GM20000 (cell line): Measurements from ENCODE around the gene VMAC.

Experiments
- DNase-seq: peaks from one replicate; pipeline ENCODE4 v3.0.0; 2012; ENCODE audit warnings: low spot score
- TF ChIP-seq, protein P1 (sequence below): IDR thresholded peaks from 2 replicates; pipeline ENCODE4 v1.5.1; 2012; ENCODE audit warnings: mild to moderate bottlenecking, control low read depth; ENCODE audit errors: extremely low read depth, missing control alignments

The VMAC gene

DNA sequence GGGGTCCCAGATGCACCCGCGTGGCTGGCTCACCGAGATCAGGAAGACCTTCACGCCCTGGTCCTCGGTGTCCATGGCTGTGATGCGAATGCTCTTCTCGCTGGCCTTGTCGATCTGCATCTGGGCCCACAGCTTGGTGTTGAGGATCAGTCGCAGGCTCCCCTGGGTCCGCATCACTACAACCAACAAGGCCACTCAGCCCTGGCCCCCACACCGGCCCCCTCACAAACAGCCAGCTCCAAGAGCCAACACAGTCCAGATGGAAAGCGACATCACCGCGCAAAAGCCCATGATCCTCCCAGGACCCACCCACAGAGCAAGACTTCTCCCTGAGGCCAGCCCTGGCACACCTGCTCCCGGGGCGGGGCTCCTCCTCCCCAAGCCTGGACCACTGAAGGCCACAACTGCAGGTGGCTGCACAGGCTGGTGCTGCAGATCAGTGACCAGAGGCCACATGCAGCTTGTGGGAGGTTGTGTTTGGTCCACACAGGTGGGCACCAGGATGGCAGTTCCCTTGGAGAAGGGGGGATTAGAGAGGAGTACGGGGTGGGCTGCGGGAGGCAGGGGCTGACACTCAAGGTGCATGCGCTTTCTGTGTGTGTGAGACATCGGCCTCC lies 13.9 kb downstream of the VMAC start:
- DNase-seq = no peak
- TF ChIP-seq, protein P1, sequence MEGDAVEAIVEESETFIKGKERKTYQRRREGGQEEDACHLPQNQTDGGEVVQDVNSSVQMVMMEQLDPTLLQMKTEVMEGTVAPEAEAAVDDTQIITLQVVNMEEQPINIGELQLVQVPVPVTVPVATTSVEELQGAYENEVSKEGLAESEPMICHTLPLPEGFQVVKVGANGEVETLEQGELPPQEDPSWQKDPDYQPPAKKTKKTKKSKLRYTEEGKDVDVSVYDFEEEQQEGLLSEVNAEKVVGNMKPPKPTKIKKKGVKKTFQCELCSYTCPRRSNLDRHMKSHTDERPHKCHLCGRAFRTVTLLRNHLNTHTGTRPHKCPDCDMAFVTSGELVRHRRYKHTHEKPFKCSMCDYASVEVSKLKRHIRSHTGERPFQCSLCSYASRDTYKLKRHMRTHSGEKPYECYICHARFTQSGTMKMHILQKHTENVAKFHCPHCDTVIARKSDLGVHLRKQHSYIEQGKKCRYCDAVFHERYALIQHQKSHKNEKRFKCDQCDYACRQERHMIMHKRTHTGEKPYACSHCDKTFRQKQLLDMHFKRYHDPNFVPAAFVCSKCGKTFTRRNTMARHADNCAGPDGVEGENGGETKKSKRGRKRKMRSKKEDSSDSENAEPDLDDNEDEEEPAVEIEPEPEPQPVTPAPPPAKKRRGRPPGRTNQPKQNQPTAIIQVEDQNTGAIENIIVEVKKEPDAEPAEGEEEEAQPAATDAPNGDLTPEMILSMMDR = no peak

DNA sequence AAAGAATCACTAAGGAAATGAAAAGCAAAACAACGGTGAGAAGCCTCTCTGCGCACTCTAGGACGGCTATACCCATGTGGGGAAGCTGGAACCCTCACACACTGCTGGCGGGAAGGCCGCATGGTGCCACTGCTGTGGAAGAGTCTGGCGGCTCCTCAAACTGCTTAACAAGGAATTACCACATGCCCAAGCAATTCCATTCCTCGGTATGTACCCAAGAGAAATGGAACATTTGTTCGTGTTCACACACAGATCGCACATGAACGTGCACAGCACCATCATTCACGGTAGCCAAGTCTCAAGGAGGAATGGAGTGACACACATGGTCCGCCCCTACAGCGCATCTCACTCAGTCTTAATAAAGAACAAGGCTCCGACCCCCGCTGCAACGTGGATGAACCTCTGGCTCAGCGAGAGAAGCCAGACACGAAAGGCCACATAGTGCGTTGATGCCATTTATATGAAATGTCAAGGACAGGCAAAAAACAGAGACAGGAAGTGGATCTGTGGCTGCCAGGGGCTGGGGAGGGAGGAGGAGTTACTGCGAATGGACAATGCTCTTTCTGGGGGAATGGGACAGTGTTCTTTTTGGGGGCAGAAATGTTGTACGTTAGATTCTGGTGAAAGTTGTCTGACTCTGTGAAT lies 17.0 kb downstream of the VMAC start:
- TF ChIP-seq, protein P1 = no peak
- DNase-seq = no peak

DNA sequence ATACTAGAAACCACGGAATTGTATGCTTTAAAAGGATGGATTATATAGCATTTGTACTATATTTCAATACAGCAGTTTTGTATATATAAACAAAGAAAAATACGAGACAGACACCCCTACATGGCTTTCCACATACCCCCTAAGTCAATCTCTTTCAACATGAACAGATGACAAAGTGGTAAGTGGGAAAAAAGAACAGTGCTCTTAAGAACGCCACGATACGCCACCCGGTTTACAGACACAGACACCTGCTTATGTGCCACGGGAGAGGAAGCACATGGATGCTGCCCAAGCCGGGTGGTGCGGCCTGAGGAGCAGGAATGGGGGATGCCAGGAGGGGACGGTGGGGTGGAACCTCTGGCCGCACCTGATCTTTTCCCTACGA lies 17.5 kb downstream of the VMAC start:
- no peak for DNase-seq
- TF ChIP-seq, protein P1 = no peak

DNA sequence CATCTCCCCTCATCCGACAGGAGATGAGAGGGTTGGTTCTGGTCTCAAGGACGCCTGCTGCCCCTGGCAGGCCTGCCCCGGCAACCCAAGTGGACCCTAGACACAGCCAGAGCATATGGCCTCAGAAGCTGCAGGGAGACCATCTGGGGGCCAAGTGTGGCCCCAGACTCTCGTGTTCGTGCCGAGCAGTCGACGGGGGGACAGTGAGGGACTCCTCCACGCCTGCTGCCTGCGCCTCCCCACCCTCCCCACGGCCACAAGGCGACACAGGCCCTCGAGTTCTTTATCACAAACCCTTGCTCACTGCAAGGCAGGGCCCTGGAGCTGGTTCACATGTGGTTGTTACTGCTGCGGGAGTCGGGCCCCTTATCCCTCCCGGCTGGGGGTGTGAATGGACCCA lies 18.7 kb downstream of the VMAC start:
- TF ChIP-seq, protein P1 = no peak
- no peak for DNase-seq

DNA sequence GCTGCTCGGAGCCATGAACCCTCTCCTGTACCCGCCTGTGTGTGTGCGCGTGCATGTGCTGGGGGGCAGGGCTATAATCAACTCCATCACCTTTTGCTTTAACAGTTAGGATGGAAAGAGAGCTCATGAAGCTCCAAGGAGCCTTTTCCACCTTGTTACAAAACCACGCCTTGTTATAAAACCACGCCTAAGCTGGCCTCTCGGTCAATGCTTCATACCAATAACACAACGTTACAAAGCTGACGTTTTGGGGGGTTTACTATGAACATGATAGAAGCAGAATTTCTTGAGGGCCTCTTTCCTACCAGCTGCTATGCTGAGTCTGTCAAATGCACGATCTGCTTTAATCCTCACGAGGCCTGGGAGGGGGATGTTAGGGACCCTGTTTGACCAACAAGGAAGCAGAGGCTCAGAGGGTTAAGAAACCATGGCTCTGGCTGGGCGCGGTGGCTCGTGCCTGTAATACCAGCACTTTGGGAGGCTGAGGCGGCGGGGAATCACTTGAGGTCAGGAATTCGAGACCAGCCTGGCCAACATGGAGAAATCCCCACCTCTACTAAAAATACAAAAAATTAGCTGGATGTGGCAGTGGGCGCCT lies 21.3 kb downstream of the VMAC start:
- DNase-seq = no peak
- TF ChIP-seq, protein P1 = no peak

DNA sequence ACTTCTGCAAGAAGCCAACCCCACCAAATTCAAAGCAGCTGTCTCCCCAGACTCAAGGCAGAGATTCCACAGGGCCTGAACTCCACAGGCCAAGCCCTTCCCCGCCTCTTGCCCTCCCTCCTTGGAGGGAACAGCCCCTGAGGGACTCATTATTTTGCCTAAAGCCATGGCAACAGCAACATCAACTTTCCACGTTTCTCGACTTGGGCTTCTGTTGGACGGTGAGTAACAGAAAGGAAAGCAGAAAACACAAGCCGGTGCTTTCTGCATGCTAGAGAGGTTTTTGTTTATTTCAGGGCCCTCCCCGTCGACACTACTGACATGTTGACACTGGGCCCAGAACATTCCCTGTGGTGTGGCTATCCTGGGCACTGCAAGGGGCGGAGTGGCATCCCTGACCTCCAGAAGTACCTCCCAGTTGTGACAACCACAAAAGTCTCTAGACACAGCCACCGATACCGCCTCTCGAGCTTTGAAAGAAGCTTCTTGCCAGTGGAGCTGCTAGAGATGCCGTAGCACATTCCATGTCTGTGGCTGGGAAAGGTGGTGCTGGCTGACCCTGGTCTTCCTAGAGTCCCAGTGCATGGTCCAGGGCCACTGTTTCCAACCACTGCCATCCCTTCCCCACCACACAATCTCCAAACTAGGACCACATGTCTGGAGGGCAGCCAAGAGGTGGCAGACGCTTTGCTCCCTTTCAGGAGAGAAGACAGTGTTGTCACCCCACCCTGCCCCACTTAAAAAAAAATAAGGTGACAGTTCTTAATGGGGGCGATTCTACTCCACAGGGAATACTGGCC lies 22.2 kb downstream of the VMAC start:
- TF ChIP-seq, protein P1 = no peak
- no peak for DNase-seq

DNA sequence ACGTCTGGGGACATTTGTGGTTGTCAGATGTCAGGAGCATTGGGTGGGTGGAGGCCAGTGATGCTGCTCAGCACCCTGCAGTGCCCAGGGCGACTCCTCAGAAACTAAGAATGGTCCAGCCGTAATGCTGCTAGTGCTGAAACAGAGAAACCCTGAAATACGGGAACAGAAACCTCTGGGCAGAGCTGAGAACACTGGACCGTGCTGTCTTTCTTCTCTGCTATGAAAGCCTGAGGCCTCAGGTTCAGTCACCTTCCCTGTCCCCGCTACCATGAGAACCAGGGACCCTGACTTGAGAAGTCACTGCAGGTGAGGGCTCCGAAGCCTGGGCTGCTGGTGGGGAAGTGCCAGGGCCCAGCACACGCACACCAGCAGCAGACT lies 22.8 kb downstream of the VMAC start:
- TF ChIP-seq, protein P1 = no peak
- peak; percentile 81 for DNase-seq
